HepG2 (cell line): ENCODE measurements around the gene CDH12.

Source experiments
- ASH2L ChIP-seq: fragments of 300-600, 200-600 bp; sonication (generic); IDR thresholded peaks from 2 replicates; pipeline ENCODE4 v1.7.0; 2017; ENCODE audit warnings: low read depth, mild to moderate bottlenecking, moderate library complexity, mixed read lengths, low read length; ENCODE audit not compliant: insufficient read length
- FOXP1 ChIP-seq, 2 experiments: fragments of 450-650 bp in 1 of 2; IDR thresholded peaks; 2 replicates each; pipeline ENCODE4 v1.6.1; 2017 to 2018; ENCODE audit warnings: antibody characterized with exemption in 1 of 2
- HDAC2 ChIP-seq: sonication (generic); formaldehyde crosslinking; IDR thresholded peaks from 2 replicates; pipeline ENCODE4 v1.4.0; 2020; ENCODE audit warnings: missing genetic modification reagents
- SUZ12 ChIP-seq: fragments of 150-350 bp; IDR thresholded peaks from 2 replicates; pipeline ENCODE4 v1.6.1; 2014; ENCODE audit warnings: low read depth, low read length
- YY1 ChIP-seq: IDR thresholded peaks from 2 replicates; pipeline ENCODE4 v1.6.1; 2011; ENCODE audit warnings: low read length, low read depth, moderate library complexity, mild to moderate bottlenecking; ENCODE audit not compliant: insufficient read depth, insufficient replicate concordance
- ZFP1 ChIP-seq: IDR thresholded peaks from 2 replicates; pipeline ENCODE4 v1.6.1; 2016

GRCh38 chr5:21774801-21775200, 1078.3 kb downstream of the CDH12 start:
- TF ChIP-seq YY1: no peak
- no peak for TF ChIP-seq ASH2L
- TF ChIP-seq SUZ12: no peak
- no peak for TF ChIP-seq FOXP1 (IDR thresholded peaks at IDR 0.05)
- no peak for TF ChIP-seq FOXP1 (CRISPR knock-in tag; IDR thresholded peaks at IDR 0.05)
- no peak for TF ChIP-seq ZFP1 (CRISPR knock-in tag)
- TF ChIP-seq HDAC2 (CRISPR knock-in tag): no peak
